Hepatocyte (in vitro differentiated cells): ENCODE data around the gene TTN.

Experiments used
- CTCF ChIP-seq: fragments of 200-600 bp; sonication (generic); IDR thresholded peaks from 2 replicates; pipeline ENCODE4 v1.5.1; 2016; ENCODE audit warnings: antibody characterized with exemption, mild to moderate bottlenecking; ENCODE audit not compliant: poor library complexity
- EZH2 ChIP-seq: fragments of 200-600 bp; sonication (generic); IDR thresholded peaks from 2 replicates; pipeline ENCODE4 v1.6.1; 2016; ENCODE audit warnings: antibody characterized with exemption, mild to moderate bottlenecking, borderline replicate concordance
- EZH2phosphoT487 ChIP-seq: fragments of 200-600 bp; sonication (generic); IDR thresholded peaks from one replicate; pipeline ENCODE4 v1.6.1; 2018; ENCODE audit warnings: antibody characterized with exemption, mild to moderate bottlenecking, low read depth, moderate library complexity; ENCODE audit not compliant: unreplicated experiment, severe bottlenecking

DNA sequence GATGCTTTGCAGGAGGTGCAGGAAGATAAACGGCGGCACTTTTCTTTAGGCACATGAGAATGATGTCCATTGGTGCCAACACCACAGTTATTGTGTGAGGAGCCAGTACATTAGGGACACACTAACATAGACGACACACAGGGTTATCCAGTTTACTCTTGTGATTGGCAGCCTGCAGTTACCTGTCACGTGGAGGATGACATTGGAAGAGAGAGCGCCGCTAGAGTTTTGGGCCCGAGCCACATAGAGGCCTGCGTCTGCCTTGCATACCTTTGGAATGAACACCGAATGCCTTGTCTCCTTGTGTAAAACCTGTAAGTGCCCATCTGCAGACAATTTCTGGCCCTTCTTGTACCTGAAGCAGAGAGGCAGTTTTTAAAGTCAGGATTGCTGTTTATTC lies 26.9 kb upstream of the TTN start:
- no peak for TF ChIP-seq CTCF
- TF ChIP-seq EZH2 = no peak
- TF ChIP-seq EZH2phosphoT487 = no peak
